ENCODE results near the gene KCND3. TPM values are rescaled to one million over a fixed set of nuclear protein-coding genes. Genes with fewer than 3 reads are reported as not detected.

Gene KCND3
- total and polyA plus RNA-seq, 2 experiments from 2014 or later = 0.16 to 0.33 TPM

GRCh38 chr1:111959436-111959835, 30.0 kb downstream of the KCND3 start:
- Histone ChIP-seq H3K4me1 (ENCODE audit: low read depth) (no peaks in the 10 kb centered on the region), H3K9me3 (ENCODE audit: low read depth) (no peaks in the 10 kb centered on the region), H3K4me3 (no peak overlapping the region), H3K27me3 (peaks cover 57% of the 10 kb centered on the region), H3K27ac (no peak overlapping the region), H3K36me3 (no peaks in the 10 kb centered on the region)
- no peak for DNase-seq (ENCODE audit: low read depth in 1 of 2, low spot score in 1 of 2)
- TF ChIP-seq CTCF (IDR thresholded peaks at IDR 0.05; ENCODE audit: low read depth, low read length) = no peak

- Histone ChIP-seq H3K36me3 (no peaks in the 10 kb centered on the region), H3K27ac (no peak overlapping the region), H3K4me1 (ENCODE audit: low read depth) (no peaks in the 10 kb centered on the region), H3K4me3 (no peak overlapping the region), H3K9me3 (ENCODE audit: low read depth) (no peaks in the 10 kb centered on the region), H3K27me3 (peaks cover 51% of the 10 kb centered on the region)
- DNase-seq (ENCODE audit: low read depth in 1 of 2, low spot score in 1 of 2) = no peak
- no peak for TF ChIP-seq CTCF (IDR thresholded peaks at IDR 0.05; ENCODE audit: low read depth, low read length)
These were observed 30.6 kb downstream of the KCND3 start for GRCh38 chr1:111958851-111959250.

GRCh38 chr1:111958075-111958474, 31.4 kb downstream of the KCND3 start:
- H3K27me3 ChIP-seq = peaks cover 44% of the 10 kb centered on the region
- no peaks in the 10 kb centered on the region for H3K9me3 ChIP-seq (ENCODE audit: low read depth)
- no peak for TF ChIP-seq CTCF (IDR thresholded peaks at IDR 0.05; ENCODE audit: low read depth, low read length)
- DNase-seq (ENCODE audit: low read depth in 1 of 2, low spot score in 1 of 2) = no peak
- H3K4me3 ChIP-seq = no peak overlapping the region
- no peak overlapping the region for H3K27ac ChIP-seq
- no peaks in the 10 kb centered on the region for H3K36me3 ChIP-seq
- no peaks in the 10 kb centered on the region for H3K4me1 ChIP-seq (ENCODE audit: low read depth)

- no peaks in the 10 kb centered on the region for H3K9me3 ChIP-seq (ENCODE audit: low read depth)
- H3K4me3 ChIP-seq = no peak overlapping the region
- H3K27me3 ChIP-seq = peaks cover 46% of the 10 kb centered on the region
- no peak for DNase-seq (ENCODE audit: low read depth in 1 of 2, low spot score in 1 of 2)
- H3K27ac ChIP-seq = no peak overlapping the region
- no peak for TF ChIP-seq CTCF (IDR thresholded peaks at IDR 0.05; ENCODE audit: low read depth, low read length)
- no peaks in the 10 kb centered on the region for H3K36me3 ChIP-seq
- no peaks in the 10 kb centered on the region for H3K4me1 ChIP-seq (ENCODE audit: low read depth)
These were observed 33.2 kb downstream of the KCND3 start for GRCh38 chr1:111956155-111956771.

GRCh38 chr1:111955755-111956154, 33.7 kb downstream of the KCND3 start:
- Histone ChIP-seq H3K9me3 (ENCODE audit: low read depth) (no peaks in the 10 kb centered on the region), H3K27ac (no peak overlapping the region), H3K4me3 (no peak overlapping the region), H3K27me3 (peaks cover 41% of the 10 kb centered on the region), H3K36me3 (no peaks in the 10 kb centered on the region), H3K4me1 (ENCODE audit: low read depth) (no peaks in the 10 kb centered on the region)
- DNase-seq (ENCODE audit: low read depth in 1 of 2, low spot score in 1 of 2) = peak in 1 of 2 donors; percentile 22
- no peak for TF ChIP-seq CTCF (IDR thresholded peaks at IDR 0.05; ENCODE audit: low read depth, low read length)

Measured in cardiac muscle cell (in vitro differentiated cells and primary cell).